Hepatocyte (in vitro differentiated cells): ENCODE results near the gene SEC23IP.

Experiments used
- EZH2 ChIP-seq: fragments of 200-600 bp; sonication (generic); IDR thresholded peaks from 2 replicates; pipeline ENCODE4 v1.6.1; 2016; ENCODE audit warnings: antibody characterized with exemption, mild to moderate bottlenecking, borderline replicate concordance
- EZH2phosphoT487 ChIP-seq: fragments of 200-600 bp; sonication (generic); IDR thresholded peaks from one replicate; pipeline ENCODE4 v1.6.1; 2018; ENCODE audit warnings: antibody characterized with exemption, mild to moderate bottlenecking, low read depth, moderate library complexity; ENCODE audit not compliant: unreplicated experiment, severe bottlenecking
- TF ChIP-seq, protein P1 (sequence below): fragments of 200-600 bp; sonication (generic); IDR thresholded peaks from 2 replicates; pipeline ENCODE4 v1.5.1; 2016; ENCODE audit warnings: antibody characterized with exemption, mild to moderate bottlenecking; ENCODE audit not compliant: poor library complexity

DNA sequence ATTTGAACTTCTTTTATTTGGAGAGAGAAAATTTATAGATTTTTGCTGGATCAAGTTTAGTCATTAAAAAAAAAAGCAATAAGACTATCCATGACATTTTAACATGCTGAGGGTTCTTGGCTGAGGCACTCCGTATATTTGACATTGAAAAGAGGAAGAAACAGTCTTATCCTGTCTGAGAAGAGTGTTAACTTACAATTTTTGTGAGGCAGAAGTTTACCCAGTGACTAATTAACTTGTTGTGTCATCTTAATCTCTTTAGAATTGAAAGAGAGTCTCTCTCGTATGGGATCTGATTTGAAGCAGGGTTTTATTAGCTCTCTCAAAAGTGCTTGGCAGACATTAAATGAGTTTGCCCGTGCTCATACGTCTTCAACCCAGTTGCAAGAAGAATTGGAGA is 39.3 kb downstream of the SEC23IP start:
- no peak for TF ChIP-seq EZH2phosphoT487
- TF ChIP-seq, protein P1, sequence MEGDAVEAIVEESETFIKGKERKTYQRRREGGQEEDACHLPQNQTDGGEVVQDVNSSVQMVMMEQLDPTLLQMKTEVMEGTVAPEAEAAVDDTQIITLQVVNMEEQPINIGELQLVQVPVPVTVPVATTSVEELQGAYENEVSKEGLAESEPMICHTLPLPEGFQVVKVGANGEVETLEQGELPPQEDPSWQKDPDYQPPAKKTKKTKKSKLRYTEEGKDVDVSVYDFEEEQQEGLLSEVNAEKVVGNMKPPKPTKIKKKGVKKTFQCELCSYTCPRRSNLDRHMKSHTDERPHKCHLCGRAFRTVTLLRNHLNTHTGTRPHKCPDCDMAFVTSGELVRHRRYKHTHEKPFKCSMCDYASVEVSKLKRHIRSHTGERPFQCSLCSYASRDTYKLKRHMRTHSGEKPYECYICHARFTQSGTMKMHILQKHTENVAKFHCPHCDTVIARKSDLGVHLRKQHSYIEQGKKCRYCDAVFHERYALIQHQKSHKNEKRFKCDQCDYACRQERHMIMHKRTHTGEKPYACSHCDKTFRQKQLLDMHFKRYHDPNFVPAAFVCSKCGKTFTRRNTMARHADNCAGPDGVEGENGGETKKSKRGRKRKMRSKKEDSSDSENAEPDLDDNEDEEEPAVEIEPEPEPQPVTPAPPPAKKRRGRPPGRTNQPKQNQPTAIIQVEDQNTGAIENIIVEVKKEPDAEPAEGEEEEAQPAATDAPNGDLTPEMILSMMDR = no peak
- TF ChIP-seq EZH2 = no peak
